Naive thymus-derived CD8-positive, alpha-beta T cell (primary cell): ENCODE data around the gene MED15. TPM values are rescaled to one million over a fixed set of nuclear protein-coding genes. Genes with fewer than 3 reads are reported as not detected.
"Not testable (repeated sequence)": the region's sequence is repeated elsewhere in the genome, so short reads cannot be mapped to it uniquely, and the experiment has no call there.

Source experiments
- ATAC-seq, 2 donors: fragments of 150-1000 bp; cut with Tn5 transposase in 1 of 2; sonication (Bioruptor Pico), chemical (Tn5 transposase) in 1 of 2; 1 replicate in 1 of 2; 2 replicates in 1 of 2; pipeline ENCODE4 v1.10.0; 2021; ENCODE audit warnings: mild to moderate bottlenecking in 2 of 2, moderate library complexity in 2 of 2
- POLR2A ChIA-PET: fragments of 350-600 bp; sonication (Branson Sonifier 250); formaldehyde crosslinking; loops from one replicate; lab custom pipeline; 2021; ENCODE audit warnings: antibody characterized with exemption; lab: Charles Lee
- DNase-seq, 10 donors: peaks; one replicate each; pipeline versions ENCODE4 v3.0.0 to v3.0.0-alpha.2; 2020 to 2022
- H3K27ac Mint-ChIP-seq, 10 donors: one replicate each; pipeline ENCODE4 v1.8.0; 2020 to 2022; ENCODE audit warnings: mild to moderate bottlenecking in 10 of 10, mixed read lengths in 10 of 10, moderate library complexity in 4 of 10, inconsistent platforms in 1 of 10
- H3K27me3 Mint-ChIP-seq, 5 donors: one replicate each; pipeline ENCODE4 v1.8.0; 2021 to 2022; ENCODE audit warnings: mixed read lengths in 5 of 5
- H3K36me3 Mint-ChIP-seq, 3 donors: one replicate each; pipeline ENCODE4 v1.8.0; 2020 to 2022; ENCODE audit warnings: mixed read lengths in 3 of 3, mild to moderate bottlenecking in 2 of 3, inconsistent platforms in 1 of 3
- H3K4me1 Mint-ChIP-seq, 4 donors: one replicate each; pipeline ENCODE4 v1.8.0; 2021 to 2022; ENCODE audit warnings: mixed read lengths in 4 of 4
- H3K4me3 Mint-ChIP-seq, 10 donors: one replicate each; pipeline ENCODE4 v1.8.0; 2020 to 2022; ENCODE audit warnings: mild to moderate bottlenecking in 10 of 10, mixed read lengths in 10 of 10, moderate library complexity in 6 of 10, inconsistent platforms in 1 of 10
- H3K9me3 Mint-ChIP-seq, 9 donors: one replicate each; pipeline ENCODE4 v1.8.0; 2020 to 2022; ENCODE audit warnings: mixed read lengths in 9 of 9, mild to moderate bottlenecking in 3 of 9, inconsistent platforms in 1 of 9, moderate library complexity in 1 of 9
- polyA plus RNA-seq, 3 donors: library from polyadenylated mRNA; unstranded; fragments of 300-500 nt; fragmentation: Illumina TruSeq; gene quantifications; one replicate each; pipeline ENCODE4 v1.2.3, GENCODE V29; 2021
- total RNA-seq, 8 experiments: library from RNA in 2 of 8; stranded (reverse) in 2 of 8; gene quantifications; one replicate each; pipeline ENCODE4 v1.2.3 and lab custom pipeline; 2021 to 2026

MED15 gene
- total and polyA plus RNA-seq, 5 experiments from 2014 or later = 25.4 to 327 (median 85.2) TPM

GRCh38 chr22:20536590-20537324 is 29.3 kb downstream of the MED15 start:
- Mint-ChIP-seq H3K9me3 (no peaks in the 10 kb centered on the region), H3K27ac (peak overlapping the region in 9 of 10 donors; percentile 22 to 92 (median 75)), H3K36me3 (peaks cover 8 to 54% (median 14%) of the 10 kb centered on the region in 3 donors), H3K27me3 (no peaks in the 10 kb centered on the region), H3K4me1 (peaks cover 31 to 59% (median 51%) of the 10 kb centered on the region in 4 donors), H3K4me3 (peak overlapping the region in 5 of 10 donors; percentile 11 to 22 (median 17))
- ATAC-seq (no peak), DNase-seq (no peak)
- POLR2A ChIA-PET = interaction anchor here (1.4 to 2.0 kb wide), 4 partner anchors 11 to 25 kb away, joined by 5 to 6 read pairs (median 5); no protein-coding TSS in a partner anchor

DNA sequence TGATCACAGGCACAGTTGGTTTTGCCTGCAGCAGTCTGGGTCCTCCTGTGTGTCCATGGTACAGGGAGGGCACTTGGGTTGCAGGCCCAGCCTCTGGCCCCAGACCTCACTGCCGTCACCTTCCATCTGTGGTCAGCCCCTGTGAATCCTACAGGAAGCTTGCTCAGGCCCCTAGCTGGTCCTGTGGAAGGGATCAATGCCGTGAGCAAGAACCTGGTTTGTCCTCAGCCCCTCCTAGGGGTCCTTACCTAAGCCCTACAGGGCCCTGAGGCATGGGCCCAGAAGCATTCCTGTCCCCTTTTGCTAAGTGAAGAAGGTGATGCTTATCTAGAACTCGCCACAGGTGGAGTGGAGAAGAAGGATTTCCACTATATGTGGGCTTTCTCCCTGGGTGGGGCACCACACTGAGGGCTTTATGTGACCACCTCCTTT is 29.9 kb downstream of the MED15 start:
- H3K4me3 Mint-ChIP-seq = peak overlapping the region in 1 of 10 donors; percentile 50
- DNase-seq = no peak
- H3K4me1 Mint-ChIP-seq = peaks cover 27 to 59% (median 48%) of the 10 kb centered on the region in 4 donors
- H3K27ac Mint-ChIP-seq = peak overlapping the region in 8 of 10 donors; percentile 22 to 92 (median 69)
- ATAC-seq = no peak
- POLR2A ChIA-PET = interaction anchor here (0.6 to 2.0 kb wide), 4 partner anchors 11 to 76 kb away, joined by 3 to 5 read pairs (median 5); no protein-coding TSS in a partner anchor
- no peaks in the 10 kb centered on the region for H3K27me3 Mint-ChIP-seq
- peaks cover 8 to 57% (median 20%) of the 10 kb centered on the region in 3 donors for H3K36me3 Mint-ChIP-seq
- no peaks in the 10 kb centered on the region for H3K9me3 Mint-ChIP-seq

DNA sequence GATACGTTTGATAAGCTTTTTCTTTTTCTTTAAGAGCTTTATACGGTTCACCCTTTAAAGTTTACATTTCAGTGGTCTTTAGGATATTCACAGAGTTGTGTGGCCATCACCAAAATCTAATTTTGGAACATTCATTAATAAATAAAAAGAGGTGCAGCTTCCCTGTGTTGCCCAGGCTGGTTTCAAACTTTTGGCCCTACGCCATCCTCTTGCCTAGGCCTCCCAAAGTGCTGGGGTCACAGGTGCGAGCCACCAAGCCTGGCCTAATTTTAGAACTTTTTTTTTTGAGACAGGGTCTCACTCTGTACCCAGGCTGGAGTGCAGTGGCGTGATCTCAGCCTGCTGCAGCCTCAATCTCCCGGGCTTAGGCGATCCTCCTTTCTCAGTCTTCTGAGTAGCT is 30.6 kb downstream of the MED15 start:
- Mint-ChIP-seq H3K27me3 (no peaks in the 10 kb centered on the region), H3K27ac (peak overlapping the region in 6 of 10 donors; percentile 7 to 83 (median 69)), H3K36me3 (peaks cover 8 to 63% (median 25%) of the 10 kb centered on the region in 3 donors), H3K4me3 (no peak overlapping the region), H3K4me1 (peaks cover 25 to 58% (median 48%) of the 10 kb centered on the region in 4 donors), H3K9me3 (no peaks in the 10 kb centered on the region)
- ATAC-seq (no peak), DNase-seq (no peak)
- POLR2A ChIA-PET = interaction anchor here (0.6 to 1.6 kb wide), 4 partner anchors 9 to 76 kb away, joined by 3 to 8 read pairs (median 5); no protein-coding TSS in a partner anchor

- peaks cover 10 to 66% (median 27%) of the 10 kb centered on the region in 3 donors for H3K36me3 Mint-ChIP-seq
- POLR2A ChIA-PET = interaction anchor here (0.5 to 1.6 kb wide), 3 partner anchors 9 to 37 kb away, joined by 3 to 8 read pairs (median 3); no protein-coding TSS in a partner anchor
Observed at GRCh38 chr22:20538875-20539274, 31.5 kb downstream of the MED15 start.

GRCh38 chr22:20542055-20542454 is 34.6 kb downstream of the MED15 start:
- no peaks in the 10 kb centered on the region for H3K9me3 Mint-ChIP-seq
- no peak overlapping the region for H3K4me3 Mint-ChIP-seq
- no peak for DNase-seq
- POLR2A ChIA-PET = interaction anchor here (1.0 to 1.3 kb wide), 3 partner anchors 8 to 28 kb away, joined by 3 to 4 read pairs (median 4); no protein-coding TSS in a partner anchor
- peaks cover 20 to 54% (median 48%) of the 10 kb centered on the region in 4 donors for H3K4me1 Mint-ChIP-seq
- H3K27ac Mint-ChIP-seq = peak overlapping the region in 8 of 10 donors; percentile 39 to 91 (median 62)
- H3K27me3 Mint-ChIP-seq = no peaks in the 10 kb centered on the region
- H3K36me3 Mint-ChIP-seq = peaks cover 13 to 76% (median 32%) of the 10 kb centered on the region in 3 donors
- no peak for ATAC-seq

More at GRCh38 chr22:20538875-20539274, 31.5 kb downstream of the MED15 start:
- not testable (repeated sequence) for H3K27ac Mint-ChIP-seq, H3K27me3 Mint-ChIP-seq, DNase-seq, ATAC-seq, H3K4me3 Mint-ChIP-seq, H3K9me3 Mint-ChIP-seq
- H3K4me1 Mint-ChIP-seq = peaks cover 20 to 55% (median 44%) of the 10 kb centered on the region in 4 donors

- Mint-ChIP-seq H3K36me3 (peaks cover 10 to 70% (median 32%) of the 10 kb centered on the region in 3 donors), H3K27ac (peak overlapping the region; percentile 39 to 98 (median 87)), H3K9me3 (no peaks in the 10 kb centered on the region), H3K27me3 (no peaks in the 10 kb centered on the region), H3K4me3 (peak overlapping the region in 2 of 10 donors; percentile 15 to 34), H3K4me1 (peaks cover 17 to 54% (median 48%) of the 10 kb centered on the region in 4 donors)
- no peak for ATAC-seq
- POLR2A ChIA-PET = interaction anchor here (1.1 to 18.4 kb wide), 5 partner anchors 10 to 35 kb away, joined by 4 to 796 read pairs (median 7); partner anchors contain the start of gene MED15
- DNase-seq = no peak
Observed at GRCh38 chr22:20542736-20543135, 35.3 kb downstream of the MED15 start.

DNA sequence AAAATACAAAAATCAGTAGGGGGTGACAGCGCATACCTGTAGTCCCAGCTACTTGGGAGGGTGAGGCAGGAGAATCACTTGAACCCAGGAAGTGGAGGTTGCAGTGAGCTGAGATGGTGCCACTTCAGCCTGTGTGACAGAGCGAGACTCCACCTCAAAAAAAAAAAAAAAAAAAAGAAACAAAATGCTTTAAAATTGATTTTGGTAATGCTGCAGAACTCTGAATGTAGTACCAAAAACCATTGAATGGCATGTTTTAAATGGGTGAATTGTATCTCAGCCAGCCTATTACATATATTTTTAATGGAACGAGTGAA is 37.9 kb downstream of the MED15 start:
- POLR2A ChIA-PET = interaction anchor here (0.7 to 18.4 kb wide), 6 partner anchors 8 to 82 kb away, joined by 5 to 796 read pairs (median 6); no protein-coding TSS in a partner anchor
- peak overlapping the region; percentile 69 to 98 (median 94) for H3K27ac Mint-ChIP-seq

GRCh38 chr22:20545681-20546521 is 38.5 kb downstream of the MED15 start:
- peaks cover 35 to 80% (median 73%) of the 10 kb centered on the region in 4 donors for H3K4me1 Mint-ChIP-seq
- peak overlapping the region; percentile 69 to 97 (median 90) for H3K27ac Mint-ChIP-seq
- peak overlapping the region in 6 of 10 donors; percentile 5 to 72 (median 8) for H3K4me3 Mint-ChIP-seq
- H3K27me3 Mint-ChIP-seq = no peaks in the 10 kb centered on the region
- DNase-seq (no peak), ATAC-seq (no peak)
- H3K9me3 Mint-ChIP-seq = no peaks in the 10 kb centered on the region
- peaks cover 5 to 43% (median 21%) of the 10 kb centered on the region in 3 donors for H3K36me3 Mint-ChIP-seq
- POLR2A ChIA-PET = interaction anchor here (0.7 to 18.4 kb wide), 6 partner anchors 7 to 128 kb away, joined by 3 to 796 read pairs (median 8); partner anchors contain the start of gene MED15

More for the DNA sequence above, 37.9 kb downstream of the MED15 start:
- Mint-ChIP-seq H3K36me3 (peaks cover 5 to 49% (median 27%) of the 10 kb centered on the region in 3 donors), H3K4me1 (peaks cover 33 to 74% (median 68%) of the 10 kb centered on the region in 4 donors), H3K4me3 (peak overlapping the region in 3 of 10 donors; percentile 9 to 72 (median 43))
- H3K27me3 Mint-ChIP-seq, H3K9me3 Mint-ChIP-seq, DNase-seq, ATAC-seq: not testable (repeated sequence)

DNA sequence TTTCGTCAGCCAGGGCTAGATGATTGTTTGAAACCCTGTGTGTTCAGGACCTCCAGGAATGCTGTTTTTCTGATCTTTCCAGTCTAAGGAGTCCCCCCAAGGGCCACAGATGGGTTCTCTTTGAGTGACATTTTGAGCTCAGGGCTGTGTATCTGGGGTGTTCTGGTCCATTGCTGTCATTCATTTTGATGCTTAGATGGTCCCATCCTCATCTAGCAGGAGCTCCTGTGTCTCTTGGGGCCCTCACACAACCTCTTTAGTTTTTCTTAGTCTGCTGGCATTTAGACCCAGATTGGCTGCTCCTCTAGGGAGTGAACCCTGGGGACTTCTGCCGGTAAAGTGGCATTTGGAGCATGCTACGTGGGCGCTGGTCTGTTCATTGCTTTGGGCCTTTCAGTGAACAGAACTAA is 39.1 kb downstream of the MED15 start:
- H3K36me3 Mint-ChIP-seq = peaks cover 5 to 37% (median 21%) of the 10 kb centered on the region in 3 donors
- H3K27ac Mint-ChIP-seq = peak overlapping the region in 9 of 10 donors; percentile 71 to 97 (median 87)
- no peaks in the 10 kb centered on the region for H3K9me3 Mint-ChIP-seq
- POLR2A ChIA-PET = interaction anchor here (0.7 to 18.4 kb wide), 7 partner anchors 8 to 128 kb away, joined by 3 to 796 read pairs (median 5); partner anchors contain the start of gene MED15
- H3K27me3 Mint-ChIP-seq = no peaks in the 10 kb centered on the region
- H3K4me3 Mint-ChIP-seq = peak overlapping the region in 3 of 10 donors; percentile 9 to 45 (median 33)
- DNase-seq = no peak
- peaks cover 39 to 87% (median 80%) of the 10 kb centered on the region in 4 donors for H3K4me1 Mint-ChIP-seq
- ATAC-seq = no peak

DNA sequence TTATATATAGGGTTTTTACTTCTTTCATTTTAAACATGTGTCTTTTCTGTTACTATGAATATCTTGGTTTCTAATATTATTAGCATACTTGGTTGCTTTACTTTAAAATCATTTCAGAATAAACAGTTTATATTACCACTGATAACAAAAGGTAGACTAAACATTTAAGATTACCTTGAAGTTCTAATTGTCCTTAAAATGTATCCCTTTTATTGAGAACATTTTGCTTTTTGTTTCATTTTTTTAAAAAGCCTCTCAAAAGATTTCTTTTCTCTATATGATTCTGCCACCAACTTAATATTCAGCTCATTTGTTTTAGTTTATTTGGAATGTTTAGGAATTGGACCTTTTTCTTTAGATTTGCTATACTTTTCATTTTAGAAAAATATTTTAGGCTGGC is 39.6 kb downstream of the MED15 start:
- H3K4me3 Mint-ChIP-seq = no peak overlapping the region
- no peaks in the 10 kb centered on the region for H3K27me3 Mint-ChIP-seq
- ATAC-seq (no peak), DNase-seq (no peak)
- peak overlapping the region in 5 of 10 donors; percentile 11 to 92 (median 41) for H3K27ac Mint-ChIP-seq
- peaks cover 5 to 34% (median 17%) of the 10 kb centered on the region in 3 donors for H3K36me3 Mint-ChIP-seq
- POLR2A ChIA-PET = interaction anchor here (0.7 to 18.4 kb wide), 6 partner anchors 9 to 129 kb away, joined by 3 to 796 read pairs (median 6); partner anchors contain the start of gene MED15
- H3K9me3 Mint-ChIP-seq = no peaks in the 10 kb centered on the region
- H3K4me1 Mint-ChIP-seq = peaks cover 44 to 88% (median 83%) of the 10 kb centered on the region in 4 donors

DNA sequence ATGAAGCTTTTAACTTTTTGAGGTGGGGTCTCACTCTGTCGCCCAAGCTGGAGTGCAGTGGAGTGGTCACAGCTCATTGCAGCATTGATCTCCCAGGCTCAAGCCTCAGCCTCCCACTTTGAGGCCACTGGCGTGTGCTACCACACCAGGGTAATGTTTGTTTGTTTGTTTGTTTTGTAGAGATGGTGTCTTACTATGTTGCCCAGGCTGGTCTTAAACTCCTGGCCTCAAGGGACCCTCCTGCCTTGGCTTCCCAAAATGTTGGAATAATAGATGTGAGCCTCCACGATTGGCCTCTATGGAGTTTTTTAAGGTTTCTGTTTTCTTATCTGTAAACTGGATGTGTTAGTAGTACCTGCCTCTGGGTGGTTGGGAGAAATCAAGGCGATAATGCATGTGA is 41.4 kb downstream of the MED15 start:
- Mint-ChIP-seq H3K27me3 (no peaks in the 10 kb centered on the region), H3K9me3 (no peaks in the 10 kb centered on the region), H3K4me3 (peak overlapping the region; percentile 75 to 92 (median 86)), H3K4me1 (peaks cover 45 to 92% (median 84%) of the 10 kb centered on the region in 4 donors), H3K27ac (peak overlapping the region; percentile 96 to 100 (median 99)), H3K36me3 (peaks cover 3 to 31% (median 19%) of the 10 kb centered on the region in 3 donors)
- POLR2A ChIA-PET = interaction anchor here (0.7 to 18.4 kb wide), 11 partner anchors 11 to 155 kb away, joined by 3 to 796 read pairs (median 14); partner anchors contain the start of gene MED15
- ATAC-seq (no peak), DNase-seq (no peak)
